Iris pigment epithelial cell (primary cell): ENCODE data around the gene CCDC167.

Experiments
- DNase-seq: peaks from one replicate; pipeline ENCODE4 v3.0.0-alpha.2; 2011; ENCODE audit warnings: low read depth

The CCDC167 gene

DNA sequence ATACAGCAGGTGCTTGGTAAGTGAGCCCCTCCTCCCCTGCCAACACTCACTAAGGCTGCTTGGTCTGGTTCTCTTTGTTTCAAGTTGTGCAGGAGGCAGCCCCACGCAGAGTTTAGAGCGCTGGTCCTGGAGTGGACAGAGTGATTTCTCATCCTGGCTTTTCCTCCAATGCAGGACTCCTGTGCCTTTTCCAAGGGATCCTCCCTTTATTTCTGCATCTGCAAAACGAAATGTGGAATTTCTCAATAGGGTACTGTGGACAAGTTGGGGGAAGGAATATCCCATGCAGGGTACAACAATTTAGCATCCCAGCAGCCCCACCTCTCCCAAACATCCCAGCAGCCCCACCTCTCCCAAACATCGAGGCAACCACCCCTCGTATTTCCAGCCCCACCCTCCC lies 30.6 kb upstream of the CCDC167 start:
- DNase-seq: no peak

DNA sequence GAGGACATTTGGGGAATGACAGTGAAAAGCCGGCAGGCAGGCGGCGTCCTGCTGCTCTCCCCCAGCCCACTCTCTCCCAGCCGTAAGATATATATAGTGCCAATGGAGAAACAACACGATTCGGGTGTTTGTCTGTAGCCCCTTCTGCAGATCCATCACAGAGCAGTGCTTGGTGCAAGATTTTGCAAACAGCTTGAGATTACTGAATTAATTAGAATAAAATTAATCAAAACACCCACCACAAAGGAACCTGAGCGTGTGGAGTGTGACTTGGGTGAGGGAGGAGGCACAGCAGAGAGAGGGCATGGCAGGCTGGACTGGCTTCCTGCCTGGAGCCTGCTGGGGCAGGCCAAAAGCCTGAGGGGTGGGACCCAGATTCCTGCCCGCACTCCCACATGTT lies 28.8 kb upstream of the CCDC167 start:
- DNase-seq: no peak

DNA sequence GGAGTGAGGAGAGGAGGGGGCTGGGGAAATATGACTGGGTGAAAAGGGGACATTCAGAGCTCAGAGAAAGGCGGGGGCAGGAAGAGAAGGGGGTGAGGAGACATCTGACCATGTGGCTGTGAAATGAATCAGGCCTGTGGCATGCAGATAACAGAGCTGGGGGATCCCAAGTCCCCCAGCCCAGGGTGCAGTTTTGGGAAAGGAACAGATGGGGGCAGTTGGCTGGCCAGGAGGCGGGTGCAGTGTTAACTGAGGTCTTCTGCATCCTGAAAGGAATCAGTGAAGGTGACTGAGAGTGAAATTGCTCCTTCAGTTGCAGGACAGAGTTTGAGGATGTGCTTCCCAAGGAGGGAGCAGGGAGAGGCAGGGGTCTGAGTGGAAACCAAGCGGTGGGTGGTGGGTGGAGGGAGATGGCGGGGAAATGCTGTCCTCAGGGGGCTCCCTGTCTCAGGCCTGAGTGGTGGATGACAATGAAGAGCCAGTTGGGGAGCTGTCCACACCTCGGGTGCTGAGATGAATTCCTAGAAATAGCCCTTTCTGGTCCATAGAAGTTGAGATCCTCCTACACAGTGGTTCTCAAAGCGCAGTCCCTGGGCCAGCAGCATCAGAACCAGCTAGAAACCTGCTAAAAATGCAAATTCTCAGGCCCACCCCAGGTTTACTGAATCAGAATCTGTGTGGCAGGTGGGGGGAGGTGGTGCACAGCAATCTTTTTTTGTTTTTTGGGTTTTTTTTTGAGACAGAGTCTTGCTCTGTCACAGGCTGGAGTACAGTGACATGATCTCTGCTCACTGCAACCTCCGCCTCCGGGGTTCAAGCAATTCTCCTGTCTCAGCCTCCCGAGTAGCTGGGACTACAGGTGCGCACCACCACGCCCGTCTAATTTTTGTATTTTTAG lies 26.0 kb upstream of the CCDC167 start:
- DNase-seq: peak; percentile 28

DNA sequence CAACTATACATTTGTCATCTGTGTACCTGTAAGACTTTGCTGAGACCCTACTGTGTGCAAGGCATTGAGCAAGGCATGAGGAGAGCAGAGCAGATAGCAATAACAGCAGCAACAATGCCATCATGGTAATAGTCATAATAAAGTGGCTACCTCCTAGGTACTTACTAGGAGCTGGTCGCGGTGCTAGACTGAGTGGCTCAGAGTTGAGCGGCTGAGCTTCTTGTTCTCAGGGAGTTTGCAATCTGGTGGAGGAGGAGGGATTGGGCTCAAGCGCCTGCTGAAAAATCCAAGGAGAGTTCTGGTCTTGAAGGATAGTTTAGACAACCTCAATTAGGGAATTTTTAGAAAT lies 25.3 kb upstream of the CCDC167 start:
- DNase-seq: no peak

DNA sequence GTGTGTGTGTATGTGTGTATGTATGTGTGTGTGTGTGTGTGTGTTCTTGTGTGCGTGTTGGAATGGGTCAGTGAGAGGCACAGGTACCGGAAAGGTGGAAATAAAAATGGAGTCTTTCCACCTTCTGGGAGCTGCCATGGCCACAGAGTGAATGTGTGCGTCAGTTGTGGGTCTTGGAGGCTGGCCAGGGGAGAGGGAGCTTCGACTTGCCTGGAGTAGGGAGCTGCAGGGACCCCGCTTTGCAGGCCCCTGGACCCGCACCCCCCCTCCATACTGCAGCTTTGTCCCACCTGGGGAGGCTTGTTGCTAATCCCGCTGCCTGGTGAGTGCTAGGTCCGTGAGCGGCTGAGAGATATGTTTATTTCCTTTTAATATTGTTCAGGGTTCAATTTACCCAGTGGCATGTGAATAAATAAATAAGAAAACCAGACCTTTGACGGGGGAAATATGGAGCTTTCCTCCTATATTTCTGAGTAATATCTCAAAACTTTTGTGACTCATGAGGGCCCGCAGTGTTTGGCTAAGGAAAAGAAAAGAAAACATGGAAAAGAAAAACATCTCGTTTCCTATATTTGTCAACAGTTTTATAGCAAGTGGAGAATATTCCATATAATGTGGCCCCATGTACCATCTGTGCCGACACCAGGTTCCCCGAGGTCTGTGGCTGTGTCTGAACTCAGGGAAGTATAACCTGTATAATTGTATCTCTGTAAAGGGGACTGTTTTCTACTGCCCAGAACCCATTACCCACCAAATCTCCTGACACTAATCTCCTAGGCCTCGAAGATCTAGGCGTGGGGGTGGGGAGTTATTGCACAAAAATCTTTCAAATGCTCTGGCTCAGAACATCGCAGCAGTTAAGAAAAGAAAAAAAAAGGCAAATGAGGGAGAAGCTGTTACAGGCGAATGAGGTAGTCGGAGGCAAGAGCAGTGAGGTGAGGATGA lies 24.6 kb upstream of the CCDC167 start:
- peak; percentile 42 for DNase-seq

DNA sequence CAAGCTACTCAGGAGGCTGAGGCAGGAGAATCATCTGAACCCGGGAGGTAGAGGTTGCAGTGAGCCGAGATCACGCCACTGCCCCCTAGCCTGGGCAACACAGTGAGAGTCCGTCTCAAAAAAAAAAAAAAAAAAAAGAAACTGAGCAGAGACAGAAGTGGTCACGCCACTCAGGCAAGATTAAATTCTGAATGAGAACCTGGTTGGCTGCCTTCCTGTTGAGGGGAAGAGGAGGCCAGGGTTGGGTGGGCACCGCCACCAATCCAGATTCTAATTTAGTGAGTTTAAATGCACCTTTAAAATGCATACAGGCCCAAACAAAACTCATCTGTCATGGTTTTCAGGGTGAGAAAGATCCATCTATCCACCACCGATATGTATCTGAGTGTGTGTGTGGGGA lies 23.7 kb upstream of the CCDC167 start:
- DNase-seq: no peak

DNA sequence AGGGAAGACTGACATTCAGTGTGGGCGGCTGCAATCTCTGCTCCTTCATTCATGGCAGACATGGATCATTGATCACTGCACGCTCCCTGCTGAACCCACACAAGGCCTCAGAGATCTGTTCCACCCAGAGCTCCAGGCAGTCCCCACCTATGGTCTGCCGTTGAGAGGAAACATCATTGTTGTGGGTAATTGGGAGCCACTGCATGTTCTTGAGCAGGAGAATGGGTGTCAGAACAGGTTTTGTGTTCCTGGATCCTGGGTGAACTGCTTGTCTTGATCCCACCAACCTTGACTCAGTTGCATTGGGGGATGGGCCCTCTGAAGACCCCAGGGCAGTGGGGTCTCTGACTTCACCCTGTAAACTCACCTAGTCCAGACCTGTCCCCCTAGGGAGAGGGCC lies 23.1 kb upstream of the CCDC167 start:
- no peak for DNase-seq

DNA sequence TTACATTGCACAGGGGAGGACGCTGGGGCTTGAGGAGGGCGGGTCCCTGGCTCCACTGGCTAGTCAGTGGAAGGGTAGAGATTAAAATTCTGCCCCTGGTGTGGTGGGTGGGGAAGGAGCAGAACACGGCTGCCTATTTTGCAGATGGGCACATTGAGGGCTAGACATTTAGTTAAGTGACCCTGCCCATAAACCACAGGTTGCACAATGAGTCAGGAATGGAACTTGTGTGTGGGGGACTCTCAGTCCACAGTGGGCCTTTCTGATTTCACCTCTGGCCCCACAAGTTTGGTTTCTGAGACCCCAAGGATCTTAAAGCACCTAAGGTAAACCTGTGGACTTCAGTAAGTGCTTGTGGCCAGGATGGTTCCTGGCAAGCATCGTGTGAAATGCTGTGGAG lies 22.0 kb upstream of the CCDC167 start:
- no peak for DNase-seq

DNA sequence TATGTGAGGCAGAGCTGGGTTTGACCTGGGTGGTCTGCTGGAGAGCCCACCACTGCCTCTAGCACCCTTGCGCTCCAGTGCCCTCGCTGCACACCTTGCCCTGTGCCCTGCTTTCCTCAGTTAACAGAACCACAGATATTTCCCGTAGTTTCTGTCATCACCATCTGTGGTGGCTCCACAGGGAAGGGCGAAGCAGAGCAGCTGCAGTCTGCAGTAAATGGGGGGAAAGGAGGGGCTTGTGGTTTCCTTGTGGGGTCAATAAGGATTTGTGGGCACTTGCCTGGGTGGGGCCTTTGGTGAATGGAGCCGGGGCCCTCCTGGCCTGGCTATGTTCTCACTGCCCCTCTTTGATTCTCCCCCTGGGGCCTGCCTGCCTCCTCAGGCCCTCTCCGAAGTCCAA lies 21.2 kb upstream of the CCDC167 start:
- no peak for DNase-seq

DNA sequence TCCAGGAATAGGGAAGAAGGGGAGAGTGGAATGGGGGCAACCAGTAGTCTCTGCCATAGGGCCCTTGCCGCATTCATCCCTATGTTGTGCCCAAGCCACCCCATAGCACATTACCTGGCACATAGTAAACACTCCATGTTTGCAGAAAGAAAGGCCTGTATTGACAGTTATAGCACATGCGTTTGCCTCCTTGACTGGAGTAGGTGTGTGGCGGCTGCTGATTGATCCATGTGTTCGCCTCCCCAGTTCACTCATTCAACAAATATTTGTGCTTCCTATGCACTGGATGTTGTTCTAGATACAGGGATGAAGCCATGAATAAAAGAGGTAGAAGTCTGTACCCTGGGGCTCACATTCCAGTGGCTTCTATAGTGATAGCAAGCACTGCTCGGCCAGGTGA lies 19.8 kb upstream of the CCDC167 start:
- DNase-seq: no peak

DNA sequence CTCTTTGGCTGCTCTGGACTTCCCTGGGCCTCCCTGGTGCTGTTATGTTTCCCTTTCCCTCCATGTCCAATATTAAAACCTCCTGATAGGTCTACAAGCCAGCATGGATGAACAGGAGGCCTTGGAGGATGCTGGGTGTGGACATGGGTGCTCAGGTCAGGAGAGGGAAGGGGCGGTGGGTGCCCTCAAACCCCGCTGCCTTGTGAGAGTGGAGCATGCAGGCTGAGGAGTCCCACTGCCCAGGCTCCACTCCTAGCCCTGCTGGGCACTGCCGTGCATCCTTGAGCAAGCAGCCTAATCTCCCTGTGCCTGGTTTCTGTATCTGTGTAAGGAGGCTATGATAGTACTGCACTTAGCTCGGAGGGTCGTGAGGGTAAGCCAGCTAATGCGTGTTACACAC lies 18.4 kb upstream of the CCDC167 start:
- no peak for DNase-seq

DNA sequence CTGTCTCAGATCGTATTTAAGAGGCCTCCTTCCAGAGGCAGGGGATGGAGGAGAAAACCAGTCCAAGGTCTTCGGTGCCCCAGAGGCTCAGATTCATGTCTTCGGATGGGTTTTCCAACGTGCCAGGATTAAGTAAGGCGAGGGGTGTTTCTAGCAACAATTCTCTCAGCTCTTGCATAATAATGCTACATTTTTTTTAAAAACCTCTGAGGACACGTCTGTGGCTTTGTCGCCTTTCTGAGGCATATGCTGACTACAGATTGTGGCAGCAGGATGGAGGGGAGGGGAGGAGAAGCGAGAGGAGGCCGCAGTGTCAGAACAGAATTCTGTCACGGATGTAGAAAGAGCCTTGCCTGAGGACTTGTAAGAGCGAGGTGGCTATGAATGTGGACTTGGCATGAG lies 17.7 kb upstream of the CCDC167 start:
- no peak for DNase-seq

DNA sequence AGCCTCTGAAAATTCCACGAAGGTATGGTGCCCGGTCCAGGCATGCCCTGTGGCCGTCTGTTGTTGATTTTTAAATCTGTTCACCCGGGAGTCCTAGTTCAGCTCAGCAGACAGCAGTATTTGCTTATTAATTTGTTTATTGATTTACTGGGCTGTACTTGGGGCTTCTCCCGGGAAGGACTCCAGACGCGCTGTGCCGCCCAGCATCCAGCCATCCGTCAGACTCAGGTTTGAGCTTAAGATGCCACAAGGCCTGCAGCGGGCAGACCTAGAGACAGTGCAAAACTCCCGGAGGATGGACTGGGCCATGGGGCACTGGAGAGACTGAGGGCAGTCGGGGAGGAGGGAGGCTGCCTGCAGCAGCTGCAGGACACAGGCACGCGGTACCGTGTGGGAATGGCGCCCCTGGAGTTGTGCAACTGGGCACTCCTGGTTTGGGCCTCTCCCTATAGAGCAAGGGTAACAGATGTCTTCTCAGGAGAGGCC lies 17.3 kb upstream of the CCDC167 start:
- DNase-seq: no peak

DNA sequence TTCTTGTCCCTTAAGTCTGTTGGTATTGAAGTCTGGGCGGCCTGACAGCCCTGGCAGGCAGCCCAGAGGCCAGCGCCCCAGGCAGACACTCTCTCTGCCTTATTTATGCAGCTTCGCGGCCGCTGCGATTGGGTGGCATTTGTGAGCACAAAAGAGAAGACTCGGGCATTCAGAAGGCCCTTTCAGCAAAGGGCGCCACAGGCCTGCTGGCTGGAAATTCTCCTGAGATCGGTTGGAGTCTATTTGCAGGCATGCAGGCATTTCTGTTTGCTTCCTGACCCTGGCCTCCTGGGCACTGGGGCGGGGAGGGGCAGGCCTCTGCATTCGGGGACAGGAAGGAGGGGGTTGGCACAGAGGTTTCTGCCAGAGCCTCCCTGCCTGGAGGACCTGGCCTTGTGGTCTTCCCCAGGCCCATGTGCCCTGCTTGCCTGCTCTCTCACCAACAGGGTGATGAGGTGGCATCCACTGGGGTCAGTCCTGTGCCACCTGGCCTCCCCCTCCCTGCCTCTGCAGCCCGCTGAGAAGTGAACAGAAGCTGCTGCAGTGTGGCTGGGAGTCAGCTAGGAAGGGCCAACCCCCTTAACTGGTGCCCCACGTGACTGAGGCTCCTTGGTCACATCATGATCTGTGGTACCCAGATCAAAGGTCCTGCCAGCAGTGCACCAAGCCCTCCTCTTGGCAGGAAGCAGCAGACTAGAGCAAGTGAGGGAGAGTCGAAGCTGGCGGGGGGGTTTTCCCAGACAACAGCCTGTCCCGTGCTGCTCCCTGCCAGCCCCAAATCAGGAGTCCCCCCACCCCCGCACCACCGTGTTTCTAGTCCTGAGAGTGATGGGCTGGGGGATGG lies 16.6 kb upstream of the CCDC167 start:
- DNase-seq: no peak

DNA sequence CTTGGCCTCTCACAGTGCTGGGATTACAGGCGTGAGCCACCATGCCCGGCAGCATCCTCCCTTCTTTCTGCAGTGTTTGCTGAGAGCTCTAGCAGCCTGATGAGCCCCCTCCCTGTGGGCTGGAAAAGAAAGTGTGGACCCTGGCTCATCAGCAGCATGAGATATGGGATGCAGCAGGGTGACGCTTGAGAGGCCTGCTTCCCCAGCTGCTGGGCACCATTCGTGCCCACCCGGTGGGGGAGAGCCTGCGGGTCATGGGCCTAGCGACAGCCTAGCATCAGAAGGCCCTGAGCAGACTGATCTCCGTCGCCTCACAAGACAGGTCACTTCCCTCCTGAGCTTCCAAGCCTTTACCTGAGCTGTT lies 16.0 kb upstream of the CCDC167 start:
- DNase-seq: no peak

DNA sequence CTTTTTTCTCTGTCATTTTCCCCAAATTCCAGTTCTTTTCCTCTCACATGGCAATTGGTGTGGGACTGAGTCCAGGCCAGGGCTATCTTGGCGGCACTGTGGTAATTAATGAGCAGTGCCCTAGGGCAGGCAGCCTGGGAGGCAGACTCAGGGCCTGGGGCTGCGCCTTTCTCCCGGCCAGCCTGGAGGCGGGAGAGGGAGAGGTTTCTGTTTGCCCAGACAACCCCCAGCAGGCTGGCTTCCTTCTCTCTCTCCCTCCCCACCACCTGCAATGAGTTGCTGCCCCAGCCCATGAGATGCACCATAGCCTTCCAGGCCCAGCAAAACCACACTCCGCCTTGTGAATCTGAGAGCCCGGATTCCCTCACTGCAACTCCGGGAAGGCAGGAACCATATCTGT lies 15.1 kb upstream of the CCDC167 start:
- DNase-seq: no peak

DNA sequence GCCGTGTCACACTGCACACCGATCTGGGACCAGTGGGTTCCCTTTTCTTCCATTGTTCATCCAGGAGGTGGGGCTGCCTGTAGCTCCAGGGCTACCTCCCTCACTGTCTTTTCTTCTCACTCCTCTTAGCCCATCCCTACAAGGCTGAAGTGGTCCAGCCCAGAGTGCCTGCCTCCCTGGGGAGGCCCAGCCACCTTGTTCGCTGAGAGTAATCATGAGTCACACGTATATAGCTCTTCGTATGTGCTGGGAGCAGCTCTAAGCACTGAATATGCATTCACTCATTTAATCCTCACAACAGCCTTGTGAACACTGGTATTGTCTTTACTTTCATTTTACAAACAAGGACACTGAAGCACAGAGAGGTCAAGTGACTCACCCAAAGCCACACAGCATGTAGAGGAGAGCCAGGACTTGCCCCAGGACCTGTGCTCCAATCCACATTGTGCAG lies 14.7 kb upstream of the CCDC167 start:
- peak; percentile 58 for DNase-seq

DNA sequence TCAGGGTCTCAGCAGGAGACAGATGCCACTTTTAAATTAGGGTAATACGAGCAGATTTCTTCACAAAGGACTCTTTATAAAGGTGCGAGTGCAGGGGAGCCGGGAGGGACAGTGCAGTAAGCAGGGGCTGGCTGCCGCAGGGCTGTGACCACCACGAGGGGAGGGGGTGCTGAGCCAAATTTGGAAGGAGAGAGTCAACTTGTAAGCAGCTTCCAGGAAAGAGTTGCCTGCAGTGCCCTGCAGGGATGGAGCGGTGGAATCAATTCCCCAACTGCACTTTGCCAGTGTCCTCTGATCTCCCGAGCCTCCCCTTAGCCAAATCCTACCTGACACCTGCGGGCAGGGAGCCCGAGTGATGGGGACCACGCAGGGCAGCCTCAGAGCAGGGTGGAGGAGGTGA lies 13.9 kb upstream of the CCDC167 start:
- no peak for DNase-seq

DNA sequence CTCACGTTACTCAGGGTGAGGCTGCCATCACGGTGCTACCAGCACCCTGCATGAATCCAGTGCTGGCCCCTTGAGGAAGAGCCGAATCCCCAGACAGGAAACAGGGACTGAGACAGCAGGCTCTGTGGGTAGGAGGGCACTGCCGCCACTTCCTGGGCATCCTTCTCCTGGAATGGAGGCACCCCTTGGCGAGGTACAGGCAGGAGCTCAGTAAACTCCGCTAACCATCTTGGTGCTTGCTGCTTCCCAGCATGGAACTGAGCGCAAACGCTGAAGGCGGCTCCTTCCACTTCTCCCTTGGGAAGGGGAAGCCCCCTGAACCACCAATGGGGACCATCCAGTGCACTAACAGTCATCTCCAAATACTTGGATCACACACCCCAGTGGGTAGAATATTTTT lies 13.5 kb upstream of the CCDC167 start:
- DNase-seq: no peak

DNA sequence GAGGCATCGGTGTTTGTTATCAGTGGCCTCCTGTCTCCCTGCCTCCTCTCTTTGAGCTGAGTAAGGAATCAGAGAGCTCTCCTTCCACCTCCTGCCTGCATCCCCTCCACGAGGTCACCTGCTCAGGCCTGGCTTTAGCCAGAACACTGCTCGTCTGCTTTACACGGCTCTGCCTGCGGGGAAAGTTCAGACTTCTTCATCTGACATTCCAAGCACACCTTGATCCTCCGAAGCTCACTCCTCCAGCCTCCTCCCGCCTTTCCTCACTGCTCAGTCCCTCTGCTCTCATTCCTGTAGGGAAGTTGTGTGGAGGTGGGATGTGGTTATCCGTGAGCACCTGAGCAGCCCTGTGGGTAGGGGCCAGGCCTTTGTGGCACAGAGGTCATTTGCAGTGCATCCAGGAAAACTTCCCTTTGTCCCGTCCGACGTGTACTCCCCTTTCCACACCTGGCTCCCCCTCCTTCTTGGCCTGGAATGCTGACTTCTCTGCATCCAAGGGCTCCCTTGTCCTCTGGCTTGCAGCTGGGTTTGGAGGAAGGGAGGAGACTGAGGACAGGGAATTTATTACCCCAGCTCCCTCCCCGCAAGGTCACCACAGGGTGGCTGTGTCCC lies 12.8 kb upstream of the CCDC167 start:
- DNase-seq: no peak

DNA sequence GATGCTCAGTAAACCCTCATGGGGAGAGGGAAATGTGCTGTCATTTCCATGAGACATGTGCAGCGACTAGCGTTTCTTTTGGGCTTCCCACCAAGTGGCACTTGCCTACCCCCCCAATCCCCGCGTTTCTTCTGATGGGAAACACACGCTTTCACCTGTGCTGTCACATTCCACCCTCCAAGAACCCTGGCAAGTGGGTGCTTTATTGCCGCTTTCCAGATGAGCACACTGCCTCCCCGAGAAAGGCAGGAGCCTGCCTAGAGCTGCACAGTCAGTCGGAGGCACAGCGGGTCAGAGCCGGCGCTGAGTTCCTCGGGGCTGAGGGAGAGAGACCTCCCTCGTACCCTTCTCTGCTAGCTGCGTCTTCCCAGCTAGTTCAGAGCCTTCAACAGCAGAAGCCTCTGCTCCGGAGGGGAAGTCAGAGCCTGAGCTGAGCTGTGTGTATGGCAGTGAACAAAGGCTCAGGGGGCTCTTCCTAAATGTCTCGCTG lies 12.3 kb upstream of the CCDC167 start:
- DNase-seq: no peak

DNA sequence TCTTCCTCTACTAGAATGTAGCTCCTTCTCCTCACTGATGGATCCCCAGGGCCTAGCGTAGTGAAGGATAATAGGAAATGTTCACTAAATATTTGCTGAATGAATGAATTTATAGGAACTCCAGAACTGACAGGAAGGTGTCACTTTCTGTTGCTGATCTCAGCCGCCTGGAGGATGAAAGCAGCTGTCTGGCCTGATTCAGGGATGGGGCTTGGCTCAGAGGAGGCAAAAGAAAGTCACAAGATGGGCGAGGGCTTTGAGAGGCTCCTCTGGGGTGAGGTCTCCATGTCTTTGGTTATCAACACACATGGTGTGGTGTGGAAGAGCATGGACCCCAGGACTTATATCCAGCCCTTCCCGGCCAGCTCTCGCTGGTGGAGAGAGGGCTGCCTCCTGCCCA lies 11.5 kb upstream of the CCDC167 start:
- no peak for DNase-seq
